ENCODE data around the gene NFIA. TPM values are rescaled to one million over a fixed set of nuclear protein-coding genes. Genes with fewer than 3 reads are reported as not detected.

Gene NFIA
- total and polyA plus RNA-seq, 9 of the 15 experiments (the other 6 are each of a cell fraction or from before 2014, with no cell fraction given) = 5.3 to 24.9 (median 9.8) TPM

DNA sequence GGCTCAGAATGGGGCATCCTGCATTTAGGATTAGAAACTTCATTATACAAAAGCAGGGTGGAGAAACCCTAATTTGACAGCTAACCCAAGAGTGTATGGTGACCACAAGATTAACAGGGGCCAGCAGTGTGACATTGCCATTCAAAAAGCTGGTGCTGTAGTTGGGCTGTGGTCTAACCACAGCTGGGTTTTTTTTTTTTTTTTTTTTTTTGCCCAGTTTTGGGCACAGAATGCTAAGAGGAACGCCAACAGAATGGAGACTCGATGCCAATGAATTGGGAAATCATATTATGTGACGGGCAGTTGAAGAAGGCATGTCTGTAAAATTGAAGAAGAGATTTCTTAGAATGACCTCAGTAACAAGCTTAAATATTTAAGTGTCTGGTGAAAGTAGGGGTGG is 58.4 kb downstream of the NFIA start (continued):
- no peak for TF ChIP-seq NCOR1 (IDR thresholded peaks at IDR 0.05)
- peak; percentile 18; the same call in 1 of the 2 replicates for TF ChIP-seq CBFA2T3 (IDR thresholded peaks at IDR 0.05)
- TF ChIP-seq NFRKB (IDR thresholded peaks at IDR 0.05; ENCODE audit: low read depth) = 0 out of 2 replicates have a peak, but pooled peaks have one; percentile 41
- TF ChIP-seq, protein P1, sequence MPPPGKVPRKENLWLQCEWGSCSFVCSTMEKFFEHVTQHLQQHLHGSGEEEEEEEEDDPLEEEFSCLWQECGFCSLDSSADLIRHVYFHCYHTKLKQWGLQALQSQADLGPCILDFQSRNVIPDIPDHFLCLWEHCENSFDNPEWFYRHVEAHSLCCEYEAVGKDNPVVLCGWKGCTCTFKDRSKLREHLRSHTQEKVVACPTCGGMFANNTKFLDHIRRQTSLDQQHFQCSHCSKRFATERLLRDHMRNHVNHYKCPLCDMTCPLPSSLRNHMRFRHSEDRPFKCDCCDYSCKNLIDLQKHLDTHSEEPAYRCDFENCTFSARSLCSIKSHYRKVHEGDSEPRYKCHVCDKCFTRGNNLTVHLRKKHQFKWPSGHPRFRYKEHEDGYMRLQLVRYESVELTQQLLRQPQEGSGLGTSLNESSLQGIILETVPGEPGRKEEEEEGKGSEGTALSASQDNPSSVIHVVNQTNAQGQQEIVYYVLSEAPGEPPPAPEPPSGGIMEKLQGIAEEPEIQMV (tag; conservative IDR thresholded peaks at IDR 0.05; ENCODE audit: low read depth) = 0 out of 2 replicates have a peak, but pooled peaks have one; percentile 28

GRCh38 chr1:61141288-61142042 is 59.1 kb downstream of the NFIA start:
- H4K20me1 ChIP-seq (replicated peaks; ENCODE audit: control insufficient read depth, insufficient read depth, low read length) = no peaks in the 10 kb centered on the region
- no TSS peak for BruUV-seq (replicated peaks)
- 11% methylated on average over 9 of the region's 9 CpGs for WGBS (ENCODE audit: insufficient coverage, low coverage, missing lambda C conversion rate)
- peak overlapping the region; percentile 51 for H3K27ac ChIP-seq (ENCODE audit: extremely low read depth, low read depth, low read length)
- FAIRE-seq = peak; percentile 78
- H2AFZ ChIP-seq (ENCODE audit: low read depth, low read length) = peak overlapping the region; percentile 57
- no peak overlapping the region for H3K4me3 ChIP-seq
- H3K27me3 ChIP-seq (ENCODE audit: control insufficient read depth in 2 of 2, insufficient read depth in 2 of 2, low read length in 2 of 2) = no peaks in the 10 kb centered on the region
- peak in 2 of 4 experiments; percentile 25 to 47 for DNase-seq (ENCODE audit: extremely low read depth in 1 of 4, low spot score in 3 of 4)
- H3K4me2 ChIP-seq (ENCODE audit: insufficient read depth, low read length) = peak overlapping the region; percentile 67
- peaks cover 22% of the 10 kb centered on the region; the same call in 2 of the 3 replicates for H3K36me3 ChIP-seq (ENCODE audit: control insufficient read depth, insufficient read depth, low read length)
- peaks cover 8 to 33% of the 10 kb centered on the region in 2 experiments for H3K4me1 ChIP-seq (replicated peaks in 1 of 2; ENCODE audit: control insufficient read depth in 2 of 2, insufficient read depth in 2 of 2, low read length in 2 of 2)
- intact Hi-C loops (cut with micrococcal nuclease) (loop anchor here (2.0 to 5.0 kb wide), 2 partner anchors 63 to 89 kb away; no protein-coding TSS in a partner anchor), in situ Hi-C loops (cut with MboI) (no loop called here)
- H3K9me3 ChIP-seq (replicated peaks; ENCODE audit: control insufficient read depth, insufficient read depth, low read depth, low read length) = no peaks in the 10 kb centered on the region
- H3K9me1 ChIP-seq (ENCODE audit: control insufficient read depth, insufficient read depth, low read length) = no peaks in the 10 kb centered on the region
- peaks cover 76% of the 10 kb centered on the region for H3K79me2 ChIP-seq (ENCODE audit: control insufficient read depth, insufficient read depth, low read length)
- ChIA-PET CTCF (ENCODE audit: low intra/inter-chr PET ratio) (no interaction called here), POLR2A (interaction anchor here (0.5 to 4.7 kb wide), 9 partner anchors 7 to 91 kb away, joined by 3 to 21 read pairs (median 4); no protein-coding TSS in a partner anchor)
- ATAC-seq = peak; percentile 56
- H3K9ac ChIP-seq (ENCODE audit: insufficient read depth in 1 of 2, low read depth in 2 of 2, low read length in 2 of 2) = peak overlapping the region in 1 of 2 experiments; percentile 48; a peak in 2 of 4 replicates
- TF ChIP-seq ZKSCAN8 (CRISPR knock-in tag; IDR thresholded peaks at IDR 0.05) (no peak), ZNF124 (CRISPR knock-in tag; IDR thresholded peaks at IDR 0.05) (no peak), TAL1 (IDR thresholded peaks at IDR 0.05) (no peak), ZNF232 (CRISPR knock-in tag; IDR thresholded peaks at IDR 0.05) (no peak), NFRKB (IDR thresholded peaks at IDR 0.05; ENCODE audit: low read depth) (no peak; the same call in 1 of the 2 replicates), SMAD2 (IDR thresholded peaks at IDR 0.05; ENCODE audit: low read depth, low read length) (no peak), U2AF1 (optimal IDR thresholded peaks at IDR 0.05; ENCODE audit: low read depth, low read length) (no peak), ZNF217 (CRISPR knock-in tag; IDR thresholded peaks at IDR 0.05) (no peak), YBX1 (IDR thresholded peaks at IDR 0.05) (no peak), MEIS2 (IDR thresholded peaks at IDR 0.05; ENCODE audit: partially characterized antibody) (peak; percentile 85)
- TF ChIP-seq, protein P2, sequence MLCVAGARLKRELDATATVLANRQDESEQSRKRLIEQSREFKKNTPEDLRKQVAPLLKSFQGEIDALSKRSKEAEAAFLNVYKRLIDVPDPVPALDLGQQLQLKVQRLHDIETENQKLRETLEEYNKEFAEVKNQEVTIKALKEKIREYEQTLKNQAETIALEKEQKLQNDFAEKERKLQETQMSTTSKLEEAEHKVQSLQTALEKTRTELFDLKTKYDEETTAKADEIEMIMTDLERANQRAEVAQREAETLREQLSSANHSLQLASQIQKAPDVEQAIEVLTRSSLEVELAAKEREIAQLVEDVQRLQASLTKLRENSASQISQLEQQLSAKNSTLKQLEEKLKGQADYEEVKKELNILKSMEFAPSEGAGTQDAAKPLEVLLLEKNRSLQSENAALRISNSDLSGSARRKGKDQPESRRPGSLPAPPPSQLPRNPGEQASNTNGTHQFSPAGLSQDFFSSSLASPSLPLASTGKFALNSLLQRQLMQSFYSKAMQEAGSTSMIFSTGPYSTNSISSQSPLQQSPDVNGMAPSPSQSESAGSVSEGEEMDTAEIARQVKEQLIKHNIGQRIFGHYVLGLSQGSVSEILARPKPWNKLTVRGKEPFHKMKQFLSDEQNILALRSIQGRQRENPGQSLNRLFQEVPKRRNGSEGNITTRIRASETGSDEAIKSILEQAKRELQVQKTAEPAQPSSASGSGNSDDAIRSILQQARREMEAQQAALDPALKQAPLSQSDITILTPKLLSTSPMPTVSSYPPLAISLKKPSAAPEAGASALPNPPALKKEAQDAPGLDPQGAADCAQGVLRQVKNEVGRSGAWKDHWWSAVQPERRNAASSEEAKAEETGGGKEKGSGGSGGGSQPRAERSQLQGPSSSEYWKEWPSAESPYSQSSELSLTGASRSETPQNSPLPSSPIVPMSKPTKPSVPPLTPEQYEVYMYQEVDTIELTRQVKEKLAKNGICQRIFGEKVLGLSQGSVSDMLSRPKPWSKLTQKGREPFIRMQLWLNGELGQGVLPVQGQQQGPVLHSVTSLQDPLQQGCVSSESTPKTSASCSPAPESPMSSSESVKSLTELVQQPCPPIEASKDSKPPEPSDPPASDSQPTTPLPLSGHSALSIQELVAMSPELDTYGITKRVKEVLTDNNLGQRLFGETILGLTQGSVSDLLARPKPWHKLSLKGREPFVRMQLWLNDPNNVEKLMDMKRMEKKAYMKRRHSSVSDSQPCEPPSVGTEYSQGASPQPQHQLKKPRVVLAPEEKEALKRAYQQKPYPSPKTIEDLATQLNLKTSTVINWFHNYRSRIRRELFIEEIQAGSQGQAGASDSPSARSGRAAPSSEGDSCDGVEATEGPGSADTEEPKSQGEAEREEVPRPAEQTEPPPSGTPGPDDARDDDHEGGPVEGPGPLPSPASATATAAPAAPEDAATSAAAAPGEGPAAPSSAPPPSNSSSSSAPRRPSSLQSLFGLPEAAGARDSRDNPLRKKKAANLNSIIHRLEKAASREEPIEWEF (CRISPR knock-in tag; IDR thresholded peaks at IDR 0.05) = no peak; the same call in 1 of the 2 replicates
